Colon (tissue), 2 donors: ENCODE measurements around the gene FRMD8.
"Not testable (repeated sequence)": the region's sequence is repeated elsewhere in the genome, so short reads cannot be mapped to it uniquely, and the experiment has no call there.

Experiments used
- FAIRE-seq: peaks from 2 replicates; lab custom pipeline; 2012; peaks lifted over from hg19 to GRCh38; lab: Jason Lieb, UNC
- donor health status: control.
- donor health status: control.

Gene FRMD8

DNA sequence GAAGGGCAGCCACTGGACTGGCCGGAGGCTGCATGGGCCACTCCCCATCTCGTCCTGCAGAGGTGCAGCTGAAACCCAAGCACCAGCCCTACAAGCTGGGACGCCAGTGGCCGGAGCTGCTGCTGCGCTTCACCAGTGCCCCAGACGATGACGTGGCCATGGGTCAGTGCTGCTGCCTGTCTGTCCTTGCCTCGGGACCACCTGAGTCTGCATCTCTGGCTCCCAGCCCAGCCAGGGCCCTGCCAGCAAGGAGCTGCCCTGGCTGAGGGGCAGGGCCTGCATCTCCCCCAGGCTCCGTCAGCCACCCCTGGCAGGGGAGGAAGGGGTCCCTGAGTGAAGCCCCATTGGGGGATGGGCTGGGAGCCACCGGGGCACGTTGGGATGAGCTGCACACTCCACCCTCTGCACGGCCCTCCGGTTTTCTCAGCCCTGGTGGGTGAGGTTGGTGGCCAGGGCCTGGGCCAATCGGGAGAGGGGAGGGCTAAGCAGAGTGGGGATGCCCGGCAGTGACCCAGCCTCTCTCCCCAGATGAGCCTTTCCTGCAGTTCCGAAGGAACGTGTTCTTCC is 7.2 kb downstream of the FRMD8 start:
- no peak for FAIRE-seq

DNA sequence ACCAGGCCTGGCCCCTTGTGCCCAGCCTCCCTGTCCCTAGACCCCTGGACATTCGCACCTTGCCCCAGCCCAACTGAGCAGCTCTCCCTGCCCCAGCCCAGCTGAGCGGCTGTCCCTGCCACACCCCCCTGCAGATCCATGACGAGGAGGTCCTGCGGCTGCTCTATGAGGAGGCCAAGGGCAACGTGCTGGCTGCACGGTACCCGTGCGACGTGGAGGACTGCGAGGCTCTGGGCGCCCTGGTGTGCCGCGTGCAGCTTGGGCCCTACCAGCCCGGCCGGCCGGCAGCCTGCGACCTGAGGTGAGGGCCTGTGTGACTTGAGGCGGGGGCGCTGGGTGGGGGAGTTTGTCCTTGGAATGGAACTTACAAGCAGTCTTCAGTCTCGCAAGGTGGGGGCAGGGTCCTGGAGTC is 7.7 kb downstream of the FRMD8 start:
- no peak for FAIRE-seq

DNA sequence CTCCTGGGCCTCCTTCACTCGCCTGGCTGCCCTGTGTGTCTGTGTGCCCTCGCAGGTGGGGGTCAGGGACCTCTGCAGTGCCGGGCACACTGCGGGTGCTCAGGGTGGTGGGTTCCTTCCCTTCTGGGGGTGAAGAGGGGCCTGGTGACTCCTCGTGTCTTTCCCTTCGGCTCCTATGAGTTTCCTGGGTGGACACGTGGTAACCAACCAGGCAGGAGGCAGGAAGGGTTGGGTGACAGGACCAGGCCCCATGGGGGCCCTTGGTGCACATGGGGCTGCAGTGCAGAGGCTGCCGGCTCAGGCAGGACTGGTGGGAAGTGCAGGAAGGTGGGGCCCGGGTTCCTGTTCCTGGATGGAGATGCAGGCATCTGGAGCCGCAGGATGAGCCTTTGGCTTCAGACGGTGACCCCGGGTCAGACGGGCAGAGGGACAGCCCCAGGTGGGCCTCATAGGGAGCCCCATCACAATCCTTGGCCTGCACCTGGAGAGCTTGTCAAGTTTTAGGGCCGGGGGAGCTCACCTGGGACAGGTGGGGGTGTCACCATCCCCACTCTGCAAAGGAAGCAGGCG is 9.6 kb downstream of the FRMD8 start:
- no peak for FAIRE-seq

DNA sequence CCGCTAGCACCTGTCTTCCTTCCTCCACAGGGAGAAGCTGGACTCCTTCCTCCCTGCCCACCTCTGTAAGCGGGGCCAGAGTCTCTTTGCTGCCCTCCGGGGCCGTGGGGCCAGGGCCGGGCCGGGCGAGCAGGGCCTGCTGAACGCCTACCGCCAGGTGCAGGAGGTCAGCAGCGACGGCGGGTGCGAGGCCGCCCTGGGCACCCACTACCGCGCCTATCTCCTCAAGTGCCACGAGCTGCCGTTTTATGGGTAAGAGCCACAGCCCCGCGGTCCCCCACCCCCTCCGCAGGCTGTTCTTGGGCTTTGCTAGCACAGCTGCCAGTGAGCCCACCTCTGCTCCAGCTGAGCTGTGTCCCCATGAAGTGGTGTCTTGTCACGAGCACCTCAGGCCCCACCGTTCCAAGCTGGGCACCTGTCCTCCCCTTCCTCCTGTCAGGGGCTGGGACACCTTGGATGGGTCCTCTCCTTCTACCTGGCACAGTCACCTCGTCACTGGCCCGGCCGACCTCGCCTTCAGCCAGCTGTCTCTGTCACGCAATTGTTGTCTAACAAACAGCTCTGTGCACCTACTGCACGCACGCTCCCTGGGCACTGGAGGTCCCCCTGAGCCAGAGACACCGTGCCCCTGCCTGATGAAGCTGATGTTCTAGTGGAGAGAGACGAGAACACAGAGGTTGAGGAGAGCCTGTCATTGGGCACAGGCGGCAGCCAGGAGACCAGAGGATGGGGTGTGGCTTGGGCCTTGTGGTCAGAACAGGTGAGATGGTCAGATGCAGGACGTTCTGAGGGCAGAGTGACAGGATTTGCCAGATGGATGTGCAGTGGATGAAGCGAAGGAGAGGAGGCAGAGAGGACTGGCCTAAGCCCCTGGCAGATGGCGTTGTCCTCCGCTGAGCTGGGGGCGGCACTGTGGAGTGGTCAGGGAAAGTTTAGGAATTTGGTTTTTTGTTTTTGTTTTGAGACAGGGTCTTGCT is 10.6 kb downstream of the FRMD8 start:
- FAIRE-seq, result no peak

GRCh38 chr11:65398362-65398910 is 12.0 kb downstream of the FRMD8 start:
- no peak for FAIRE-seq

DNA sequence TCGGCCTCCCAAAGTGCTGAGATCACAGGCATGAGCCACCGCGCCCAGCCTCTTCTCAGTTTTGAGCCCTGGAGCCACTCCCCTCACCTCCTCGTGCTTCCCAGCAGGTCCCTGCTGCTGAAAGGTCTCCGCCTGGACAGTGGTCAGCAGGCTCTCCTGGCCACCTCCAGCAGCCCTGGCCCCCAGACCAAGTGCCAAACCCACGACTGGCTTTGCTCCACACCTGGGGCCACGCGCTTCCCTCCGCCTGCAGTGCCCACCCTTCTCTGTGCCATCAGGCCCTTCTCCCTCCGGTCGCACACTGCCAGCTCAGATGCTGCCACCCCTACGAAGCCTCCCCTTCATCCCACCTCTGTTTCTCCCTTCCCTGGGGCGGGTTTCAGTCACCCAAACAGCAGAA is 12.8 kb downstream of the FRMD8 start:
- no peak for FAIRE-seq

GRCh38 chr11:65399845-65400244 is 13.4 kb downstream of the FRMD8 start:
- no peak for FAIRE-seq

DNA sequence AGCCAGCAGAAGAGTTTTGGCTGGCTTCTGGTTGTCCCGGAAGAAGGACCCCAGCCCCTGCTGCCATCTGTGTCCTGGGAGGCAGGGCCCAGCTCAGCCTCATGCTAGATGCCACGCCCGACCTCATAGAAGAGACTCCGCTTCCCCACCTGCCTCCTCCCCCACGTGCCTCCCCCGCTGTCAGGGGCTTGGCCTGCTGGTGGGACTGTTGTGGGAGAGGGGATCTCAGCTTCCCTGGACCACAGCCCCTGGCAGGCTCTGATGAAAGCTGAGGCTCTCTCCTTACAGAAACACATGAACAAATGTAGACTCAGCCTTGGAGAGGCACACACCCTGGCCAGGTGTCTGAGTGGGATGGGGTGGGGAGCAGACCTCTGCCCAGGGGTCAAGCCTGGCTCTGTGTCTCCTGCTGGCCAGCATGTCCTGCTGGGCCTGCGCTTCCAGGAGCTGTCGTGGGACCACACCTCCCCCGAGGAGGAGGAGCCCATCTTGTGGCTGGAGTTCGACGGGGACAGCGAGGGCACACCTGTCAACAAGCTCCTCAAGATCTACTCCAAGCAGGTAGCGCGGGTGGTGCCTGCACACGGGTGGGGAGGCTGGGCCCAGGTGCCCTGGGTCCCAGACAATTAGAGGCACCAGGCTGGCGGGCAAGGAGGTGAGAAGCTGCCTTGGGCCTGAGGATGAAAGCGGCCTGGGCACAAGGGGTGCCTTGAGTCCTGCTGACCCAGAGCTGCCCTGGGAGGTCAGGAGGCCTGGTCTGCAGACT is 14.1 kb downstream of the FRMD8 start:
- FAIRE-seq, result no peak

DNA sequence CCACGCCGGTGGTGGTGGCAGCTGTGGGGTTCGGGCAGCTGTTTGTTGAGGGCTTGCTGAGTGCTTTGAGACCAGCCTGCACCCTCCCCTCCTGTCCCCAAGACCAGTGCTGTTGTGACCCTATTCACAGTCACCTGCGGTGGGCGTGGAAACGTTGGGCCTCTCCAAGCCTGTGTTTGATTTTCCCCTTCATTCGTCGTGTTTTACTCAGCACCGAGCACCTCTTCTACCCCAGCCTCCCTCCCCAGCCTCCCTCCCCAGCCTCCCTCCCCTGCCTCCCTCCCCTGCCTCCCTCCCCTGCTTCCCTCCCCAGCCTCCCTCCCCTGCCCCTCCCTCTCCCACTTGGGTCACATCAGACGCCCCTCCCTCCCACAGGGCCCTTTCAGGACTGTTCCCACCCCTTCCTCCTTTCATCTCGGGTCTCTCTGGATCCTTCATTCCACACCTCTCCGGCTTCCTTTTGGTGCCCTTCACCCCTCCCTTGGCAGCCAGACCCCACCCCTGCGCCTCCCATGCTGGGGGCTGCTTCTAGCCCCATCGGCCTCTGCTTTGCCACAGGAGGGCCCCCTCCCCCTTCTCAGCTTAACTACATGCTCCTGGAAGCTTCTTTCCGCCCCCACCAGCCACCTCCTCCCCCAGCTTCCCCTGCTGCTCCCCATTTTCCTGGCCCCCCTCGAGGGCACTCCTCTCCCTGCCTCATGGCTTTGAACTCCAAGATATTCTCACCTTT is 14.8 kb downstream of the FRMD8 start:
- FAIRE-seq, result no peak

DNA sequence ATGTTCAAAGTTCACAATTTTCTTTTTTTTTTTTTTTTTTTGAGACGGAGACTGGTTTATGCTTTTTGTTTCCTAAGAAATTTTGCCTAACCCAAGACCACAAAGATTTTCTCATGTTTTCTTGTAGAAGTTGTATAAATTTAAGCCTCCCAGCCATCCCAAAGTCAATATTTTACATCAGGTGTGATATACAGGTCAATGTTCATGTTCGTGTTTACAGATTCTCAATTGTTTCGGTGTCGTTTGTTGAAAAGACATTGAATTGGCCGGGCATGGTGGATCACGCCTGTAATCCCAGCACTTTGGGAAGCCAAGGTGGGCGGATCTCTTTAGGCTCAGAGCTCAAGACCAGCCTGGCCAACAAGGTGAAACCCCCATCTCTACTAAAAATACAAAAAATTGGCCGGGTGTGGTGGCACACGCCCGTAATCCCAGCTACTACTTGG is 15.4 kb downstream of the FRMD8 start:
- no peak for FAIRE-seq

DNA sequence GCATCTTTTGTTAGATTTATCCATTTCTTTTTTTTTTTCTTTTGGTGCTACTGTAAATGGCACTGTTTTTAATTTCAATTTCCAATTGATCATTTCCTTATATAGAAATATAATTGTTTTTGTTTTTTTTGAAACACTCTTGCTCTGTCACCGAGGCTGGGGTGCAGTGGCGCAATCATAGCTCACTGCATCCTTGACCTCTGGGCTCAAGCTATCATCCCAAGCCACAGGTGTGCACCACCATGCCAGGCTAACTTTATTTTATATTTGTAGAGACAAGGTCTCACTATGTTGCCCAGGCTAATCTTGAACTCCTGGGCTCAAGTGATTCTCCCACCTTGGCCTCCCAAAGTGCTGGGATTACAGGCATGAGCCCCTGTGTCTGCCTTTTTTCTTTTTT is 16.4 kb downstream of the FRMD8 start:
- no peak for FAIRE-seq

GRCh38 chr11:65403607-65404121 is 17.2 kb downstream of the FRMD8 start:
- FAIRE-seq, result no peak

- no peak for FAIRE-seq
Observed at GRCh38 chr11:65404210-65404609, 17.8 kb downstream of the FRMD8 start.

DNA sequence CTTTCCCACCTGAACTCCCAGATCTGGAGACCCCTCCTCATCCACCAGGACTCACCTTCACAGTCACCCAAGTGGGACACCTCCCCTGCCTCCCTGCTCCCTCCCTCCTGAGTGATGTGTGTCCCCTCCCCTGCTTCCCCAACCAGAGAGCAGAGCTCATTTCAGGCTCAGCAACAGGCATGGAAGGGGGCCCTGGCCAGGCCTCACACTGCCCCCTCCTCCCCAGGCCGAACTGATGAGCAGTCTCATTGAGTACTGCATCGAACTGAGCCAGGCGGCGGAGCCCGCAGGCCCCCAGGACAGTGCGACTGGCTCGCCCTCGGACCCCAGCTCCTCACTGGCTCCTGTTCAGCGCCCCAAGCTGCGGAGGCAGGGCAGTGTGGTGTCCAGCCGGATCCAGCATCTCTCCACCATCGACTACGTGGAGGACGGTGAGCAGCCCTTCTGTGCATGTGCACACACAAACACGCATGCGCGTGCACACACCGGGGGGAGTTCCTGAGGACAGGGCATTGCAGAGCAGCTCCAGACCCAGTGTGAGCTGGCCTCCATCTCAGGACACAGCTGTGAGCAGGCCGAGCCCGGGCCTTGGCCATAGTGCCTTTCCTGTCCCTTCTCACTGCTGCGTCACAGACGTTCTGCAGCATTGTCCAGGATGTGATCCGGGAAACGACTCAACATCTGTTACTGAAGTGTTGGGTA is 18.4 kb downstream of the FRMD8 start:
- FAIRE-seq, result no peak

- no peak for FAIRE-seq
Observed at GRCh38 chr11:65410936-65411680, 24.7 kb downstream of the FRMD8 start.

DNA sequence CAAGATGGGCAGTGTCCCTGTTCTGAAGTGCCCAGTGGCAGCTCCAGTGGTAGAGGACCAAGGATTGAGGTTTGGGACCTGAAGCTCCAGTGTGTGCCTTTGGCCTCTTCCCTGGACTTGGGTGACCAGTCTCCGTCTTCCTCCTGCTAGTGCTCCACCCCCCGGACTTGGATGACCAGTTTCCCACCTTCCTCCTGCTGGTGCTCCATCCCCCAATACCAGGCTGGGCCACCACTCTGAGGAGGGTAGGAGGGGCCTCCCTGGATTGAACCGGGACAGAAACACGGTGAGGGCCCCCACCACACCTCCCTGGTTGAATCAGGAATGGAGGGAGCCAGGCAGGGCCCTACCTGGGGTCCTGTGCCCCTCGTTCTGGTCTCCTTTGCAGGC is 25.2 kb downstream of the FRMD8 start:
- no peak for FAIRE-seq

- no peak for FAIRE-seq
Observed at GRCh38 chr11:65412271-65413076, 26.0 kb downstream of the FRMD8 start.

- FAIRE-seq, result not testable (repeated sequence)
Observed at GRCh38 chr11:65413077-65413664, 26.7 kb downstream of the FRMD8 start.
